ENCODE measurements around the gene HRC.
"Not testable (repeated sequence)": the region's sequence is repeated elsewhere in the genome, so short reads cannot be mapped to it uniquely, and the experiment has no call there.

HRC gene

DNA sequence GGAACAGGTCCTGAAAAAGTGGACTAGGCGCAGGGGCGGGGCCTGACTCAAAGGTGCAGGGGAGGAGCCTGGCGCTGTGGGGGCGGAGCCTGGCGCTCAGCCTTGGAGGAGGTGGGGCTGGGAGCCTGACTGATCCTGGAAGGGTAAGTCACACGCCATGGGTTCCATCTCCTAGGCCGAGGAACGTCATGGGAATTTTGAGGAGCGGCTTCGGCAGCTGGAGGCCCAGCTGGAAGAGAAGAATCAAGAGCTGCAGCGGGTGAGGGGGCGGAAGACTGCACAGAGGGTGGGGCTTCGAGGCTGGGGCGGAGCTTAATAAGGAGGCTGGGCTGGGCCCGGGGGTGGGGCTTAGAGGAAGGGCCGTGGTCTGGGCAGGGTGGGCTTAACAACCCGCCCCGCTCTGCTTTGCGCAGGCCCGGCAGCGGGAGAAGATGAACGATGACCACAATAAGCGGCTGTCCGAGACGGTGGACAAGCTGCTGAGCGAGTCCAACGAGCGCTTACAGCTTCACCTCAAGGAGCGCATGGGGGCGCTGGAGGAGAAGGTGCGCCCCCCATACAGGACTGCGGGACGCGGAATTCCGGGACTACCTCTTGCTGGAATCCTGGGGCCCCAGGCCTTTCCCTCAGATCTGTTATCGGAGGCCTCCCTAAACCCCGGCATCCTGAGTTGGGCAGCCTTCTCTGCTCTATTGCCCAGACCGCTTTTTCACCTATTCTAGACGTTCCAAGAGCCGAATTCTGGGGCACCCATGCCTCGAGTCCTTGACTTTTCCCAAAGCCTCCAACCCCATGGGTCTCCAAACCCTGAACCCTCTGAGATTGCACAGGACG is 21.4 kb downstream of the HRC start:
- DNase-seq: no peak

- DNase-seq: no peak
Observed at GRCh38 chr19:49132974-49133609, 22.1 kb downstream of the HRC start.

DNA sequence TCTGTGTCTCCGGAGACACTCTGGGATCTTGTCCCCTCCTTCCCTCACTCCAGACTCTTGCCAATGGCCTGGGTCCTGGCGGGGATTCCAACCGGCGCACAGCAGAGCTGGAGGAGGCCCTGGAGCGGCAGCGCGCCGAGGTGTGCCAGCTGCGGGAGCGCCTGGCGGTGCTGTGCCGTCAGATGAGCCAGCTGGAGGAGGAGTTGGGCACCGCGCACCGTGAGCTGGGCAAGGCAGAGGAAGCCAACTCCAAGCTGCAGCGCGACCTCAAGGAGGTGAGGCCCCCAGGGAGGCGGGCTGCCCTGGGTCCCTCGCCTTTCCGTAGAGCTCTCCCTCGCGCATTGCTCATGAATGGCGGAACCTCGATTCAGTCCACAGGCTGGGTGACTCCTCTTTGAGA is 24.9 kb downstream of the HRC start:
- no peak for DNase-seq

GRCh38 chr19:49129238-49129583 is 26.0 kb downstream of the HRC start:
- no peak for DNase-seq

DNA sequence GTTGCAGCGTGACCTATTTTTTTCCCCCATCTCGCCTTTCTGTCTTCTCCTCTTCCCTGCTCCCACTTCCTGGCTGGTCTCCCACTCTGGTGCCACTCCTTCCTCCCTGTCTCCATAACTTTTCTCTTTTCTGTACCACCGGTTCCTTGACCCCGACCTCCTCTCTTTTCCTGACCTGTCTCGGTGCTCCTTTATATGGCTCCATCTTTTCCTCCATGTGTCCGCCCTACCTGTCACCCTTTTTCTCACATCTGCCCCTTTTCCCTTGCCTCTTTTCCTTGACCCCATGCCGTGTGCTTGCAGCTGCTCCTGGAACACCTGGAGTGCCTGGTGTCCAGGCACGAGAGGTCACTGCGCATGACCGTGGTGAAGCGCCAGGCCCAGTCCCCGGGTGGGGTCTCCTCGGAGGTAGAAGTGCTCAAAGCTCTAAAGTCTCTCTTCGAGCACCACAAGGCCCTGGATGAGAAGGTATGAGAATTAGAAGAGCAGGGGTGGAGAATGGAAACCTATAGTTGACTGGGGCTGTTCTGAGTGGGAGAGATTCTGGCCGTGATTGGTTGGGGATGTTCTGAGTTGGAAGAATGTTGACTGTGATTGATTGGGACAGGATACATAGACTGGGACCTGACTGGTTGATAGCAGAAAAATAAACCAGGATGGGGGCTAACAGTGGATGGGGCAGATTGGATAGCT is 26.5 kb downstream of the HRC start:
- no peak for DNase-seq

DNA sequence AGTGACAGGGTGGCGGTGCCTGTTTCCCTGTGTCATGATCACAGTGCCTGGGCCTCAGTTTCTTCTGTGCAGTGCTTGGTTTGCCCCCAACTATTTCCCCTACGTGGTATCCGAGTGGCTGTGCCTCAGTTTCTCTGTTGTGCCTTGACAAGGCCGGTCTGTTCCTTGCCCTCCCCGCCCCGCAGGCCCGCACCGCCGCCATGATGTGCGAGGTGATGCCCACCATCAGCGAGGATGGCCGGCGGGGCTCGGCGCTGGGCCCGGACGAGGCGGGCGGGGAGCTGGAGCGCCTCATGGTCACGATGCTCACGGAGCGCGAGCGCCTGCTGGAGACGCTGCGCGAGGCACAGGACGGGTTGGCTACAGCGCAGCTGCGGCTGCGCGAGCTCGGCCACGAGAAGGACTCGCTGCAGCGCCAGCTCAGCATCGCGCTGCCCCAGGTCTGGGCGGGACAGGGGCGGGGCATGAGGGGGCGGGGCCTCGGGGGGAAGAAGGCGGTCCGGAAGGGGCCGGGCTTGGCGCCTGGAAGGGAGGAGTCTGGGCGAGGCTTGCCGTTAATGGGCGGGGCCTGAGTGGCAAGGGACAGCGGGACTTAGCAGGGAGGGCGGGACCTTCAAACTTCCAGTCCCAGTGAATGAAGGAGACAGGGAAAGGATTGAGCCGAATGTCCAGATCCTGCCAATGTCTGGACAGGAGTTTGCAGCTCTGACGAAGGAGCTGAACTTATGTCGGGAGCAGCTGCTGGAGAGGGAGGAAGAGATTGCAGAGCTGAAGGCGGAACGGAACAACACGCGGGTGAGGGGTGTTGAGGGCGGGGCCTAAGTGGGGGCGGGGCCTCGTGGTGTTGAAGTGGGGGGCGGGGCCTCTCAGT is 27.3 kb downstream of the HRC start:
- peak; percentile 82 for DNase-seq

DNA sequence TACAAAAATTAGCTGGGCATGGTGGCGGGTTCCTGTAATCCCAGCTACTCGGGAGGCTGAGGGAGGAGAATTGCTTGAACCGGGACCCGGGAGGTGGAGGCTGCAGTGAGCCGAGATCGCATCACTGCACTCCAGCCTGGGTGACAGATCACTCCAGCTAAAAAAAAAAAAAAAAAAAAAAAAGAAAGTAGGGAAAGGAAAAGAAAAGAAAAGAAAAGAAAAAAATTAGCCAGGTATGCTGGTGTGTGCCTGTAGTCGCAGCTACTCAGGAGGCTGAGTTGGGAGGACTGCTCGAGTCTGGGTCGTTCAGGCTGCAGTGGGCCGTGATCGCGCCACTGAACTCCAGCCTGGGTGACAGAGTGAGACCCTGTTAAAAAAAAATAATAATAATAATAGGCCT is 28.0 kb downstream of the HRC start:
- DNase-seq: not testable (repeated sequence)

GRCh38 chr19:49126575-49126974 is 28.6 kb downstream of the HRC start:
- DNase-seq: no peak

- no peak for DNase-seq
Observed at GRCh38 chr19:49125025-49125731, 30.0 kb downstream of the HRC start.

GRCh38 chr19:49123285-49123684 is 31.9 kb downstream of the HRC start:
- DNase-seq: not testable (repeated sequence)

- not testable (repeated sequence) for DNase-seq
Observed at GRCh38 chr19:49121841-49122240, 33.4 kb downstream of the HRC start.

- DNase-seq: no peak
Observed at GRCh38 chr19:49120868-49121267, 34.3 kb downstream of the HRC start.

GRCh38 chr19:49120325-49120683 is 34.9 kb downstream of the HRC start:
- DNase-seq: no peak

DNA sequence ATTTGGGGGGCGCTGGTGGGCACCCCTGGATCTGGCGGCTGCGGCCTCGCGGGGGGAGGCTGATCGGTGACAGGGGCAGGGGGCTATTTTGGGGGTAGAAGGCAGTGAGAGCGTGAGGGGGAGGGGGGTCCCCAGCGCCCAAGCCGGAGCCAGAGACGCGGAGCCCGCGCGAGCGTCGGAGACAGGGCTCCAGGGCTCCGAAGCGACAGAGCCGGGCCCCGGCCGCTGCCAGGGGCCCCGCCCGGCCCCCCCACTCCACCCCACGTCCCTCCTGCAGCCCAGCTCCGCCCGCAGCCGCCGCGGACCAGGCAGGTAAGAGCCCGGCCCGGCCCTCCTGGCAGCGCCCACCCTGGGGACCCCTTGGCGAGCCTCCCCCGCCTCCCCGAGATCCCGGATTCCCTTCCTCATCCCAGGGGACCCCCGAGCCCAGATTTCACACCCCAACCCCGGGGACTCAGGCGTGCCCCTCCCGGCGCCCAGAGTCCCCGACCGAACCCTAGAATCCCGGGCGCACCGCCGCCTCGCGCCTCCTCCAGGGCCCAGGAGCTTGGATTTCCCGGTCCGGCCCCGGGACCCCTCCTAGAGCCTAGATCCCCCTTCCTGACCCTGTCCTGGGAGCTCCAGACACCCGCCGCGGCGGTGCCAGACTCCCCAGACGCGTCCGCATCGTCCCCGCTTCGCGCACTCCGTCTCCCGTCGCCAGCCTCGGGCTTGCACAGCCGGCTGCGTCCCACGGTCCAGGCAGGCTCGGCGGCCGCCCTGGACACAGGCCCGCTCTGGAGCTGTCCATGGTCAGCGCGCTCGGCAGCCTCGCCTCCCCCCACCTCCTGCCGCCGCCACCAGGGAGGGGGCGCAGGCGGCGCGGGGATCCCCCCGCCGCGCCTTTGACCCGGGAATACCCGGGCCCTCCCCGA is 35.5 kb downstream of the HRC start, which contains the start of gene PPFIA3:
TSS of gene PPFIA3 (plus strand) at position 134 of the 914 bp plus-strand sequence. CDS start 8,330 bp downstream, outside the sequence.
- DNase-seq: no peak

DNA sequence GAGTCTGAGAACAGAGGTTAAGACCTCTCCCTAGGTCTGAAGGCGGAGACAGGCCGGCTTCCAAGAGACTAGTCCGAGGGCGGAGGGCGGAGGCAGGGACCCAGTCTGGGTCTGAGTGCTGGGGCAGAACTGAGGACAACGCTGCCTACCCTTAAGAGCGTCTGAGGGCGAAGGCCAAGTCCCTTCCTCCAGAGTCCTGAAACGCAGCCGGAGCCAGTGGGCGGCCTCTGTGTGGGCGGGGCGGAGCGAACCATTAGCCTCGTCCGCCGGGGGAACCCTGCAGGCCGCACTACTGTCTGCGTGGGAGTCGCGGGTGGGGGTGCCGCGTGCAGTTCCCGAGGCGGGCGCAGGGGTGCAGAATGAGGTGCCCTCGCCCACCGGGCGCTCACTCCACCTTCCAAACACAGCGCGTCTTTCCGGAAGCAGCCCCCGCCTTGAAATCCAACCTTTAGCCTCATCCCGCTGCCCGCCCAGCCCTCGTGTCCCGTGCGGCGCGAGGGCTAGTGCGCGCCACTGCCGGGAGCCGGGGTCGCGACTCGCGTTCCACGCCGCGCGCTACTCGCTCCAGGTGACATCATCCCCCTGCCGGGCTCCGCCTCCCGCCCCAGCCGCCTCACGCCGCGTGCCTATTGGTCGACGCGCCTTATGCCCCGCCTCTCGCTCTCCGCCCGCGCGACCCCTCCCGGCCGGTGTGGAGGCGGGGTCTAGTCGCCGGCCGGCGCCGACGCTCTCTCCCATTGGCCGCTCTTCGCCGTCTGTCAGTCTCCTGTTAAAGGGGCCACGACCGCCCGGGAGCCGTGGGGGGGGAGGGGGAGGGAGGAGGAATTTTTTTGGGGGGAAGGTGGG is 36.4 kb downstream of the HRC start, which contains the start of gene C19orf73:
TSS of gene C19orf73 (minus strand) at position 579 of the 846 bp plus-strand sequence. CDS start at position 458, 121 bp downstream.
- DNase-seq: peak; percentile 82

- no peak for DNase-seq
Observed at GRCh38 chr19:49117677-49118564, 37.3 kb downstream of the HRC start.

- peak; percentile 50 for DNase-seq
Observed at GRCh38 chr19:49116544-49116943, 38.7 kb downstream of the HRC start.

GRCh38 chr19:49114630-49115363 is 40.4 kb downstream of the HRC start:
- no peak for DNase-seq

Data from GF-D8 (cell line).